ENCODE measurements around the gene SCN1A.

The SCN1A gene

GRCh38 chr2:166163775-166164174 lies 36.0 kb upstream of the SCN1A start:
- no peak for DNase-seq
- Histone ChIP-seq H3K9me3 (ENCODE audit: severe bottlenecking) (no peaks in the 10 kb centered on the region), H3K27ac (no peak overlapping the region), H3K4me3 (ENCODE audit: low read depth, low read length) (no peak overlapping the region), H3K27me3 (ENCODE audit: insufficient read depth, low read depth, severe bottlenecking) (no peaks in the 10 kb centered on the region), H3K36me3 (no peaks in the 10 kb centered on the region)
- TF ChIP-seq CTCF (IDR thresholded peaks at IDR 0.05; ENCODE audit: low read depth, low read length) = no peak

- DNase-seq = no peak
- no peak for TF ChIP-seq CTCF (IDR thresholded peaks at IDR 0.05; ENCODE audit: low read depth, low read length)
Observed at GRCh38 chr2:166158546-166158945, 30.7 kb upstream of the SCN1A start.

GRCh38 chr2:166157578-166157977 lies 29.8 kb upstream of the SCN1A start:
- no peak for DNase-seq
- TF ChIP-seq CTCF (IDR thresholded peaks at IDR 0.05; ENCODE audit: low read depth, low read length) = no peak
- Histone ChIP-seq H3K4me3 (ENCODE audit: low read depth, low read length) (no peak overlapping the region), H3K27me3 (ENCODE audit: insufficient read depth, low read depth, severe bottlenecking) (no peaks in the 10 kb centered on the region), H3K27ac (no peak overlapping the region), H3K36me3 (no peaks in the 10 kb centered on the region), H3K9me3 (ENCODE audit: severe bottlenecking) (no peaks in the 10 kb centered on the region)

More at GRCh38 chr2:166158546-166158945, 30.7 kb upstream of the SCN1A start:
- Histone ChIP-seq H3K27me3 (ENCODE audit: insufficient read depth, low read depth, severe bottlenecking) (no peaks in the 10 kb centered on the region), H3K27ac (no peak overlapping the region), H3K9me3 (ENCODE audit: severe bottlenecking) (no peaks in the 10 kb centered on the region), H3K4me3 (ENCODE audit: low read depth, low read length) (no peak overlapping the region), H3K36me3 (no peaks in the 10 kb centered on the region)

- no peak for TF ChIP-seq CTCF (IDR thresholded peaks at IDR 0.05; ENCODE audit: low read depth, low read length)
- H3K27ac ChIP-seq = no peak overlapping the region
- H3K4me3 ChIP-seq (ENCODE audit: low read depth, low read length) = no peak overlapping the region
- DNase-seq = no peak
- no peaks in the 10 kb centered on the region for H3K36me3 ChIP-seq
- H3K9me3 ChIP-seq (ENCODE audit: severe bottlenecking) = no peaks in the 10 kb centered on the region
- no peaks in the 10 kb centered on the region for H3K27me3 ChIP-seq (ENCODE audit: insufficient read depth, low read depth, severe bottlenecking)
Observed at GRCh38 chr2:166156985-166157490, 29.2 kb upstream of the SCN1A start.

GRCh38 chr2:166155589-166155988 lies 27.8 kb upstream of the SCN1A start:
- no peak for TF ChIP-seq CTCF (IDR thresholded peaks at IDR 0.05; ENCODE audit: low read depth, low read length)
- H3K4me3 ChIP-seq (ENCODE audit: low read depth, low read length) = no peak overlapping the region
- DNase-seq = no peak
- no peak overlapping the region for H3K27ac ChIP-seq
- H3K9me3 ChIP-seq (ENCODE audit: severe bottlenecking) = no peaks in the 10 kb centered on the region
- H3K27me3 ChIP-seq (ENCODE audit: insufficient read depth, low read depth, severe bottlenecking) = no peaks in the 10 kb centered on the region
- no peaks in the 10 kb centered on the region for H3K36me3 ChIP-seq

GRCh38 chr2:166154685-166155338 lies 27.0 kb upstream of the SCN1A start:
- no peak overlapping the region for H3K27ac ChIP-seq
- H3K36me3 ChIP-seq = no peaks in the 10 kb centered on the region
- no peaks in the 10 kb centered on the region for H3K9me3 ChIP-seq (ENCODE audit: severe bottlenecking)
- no peaks in the 10 kb centered on the region for H3K27me3 ChIP-seq (ENCODE audit: insufficient read depth, low read depth, severe bottlenecking)
- DNase-seq = no peak
- H3K4me3 ChIP-seq (ENCODE audit: low read depth, low read length) = no peak overlapping the region
- TF ChIP-seq CTCF (IDR thresholded peaks at IDR 0.05; ENCODE audit: low read depth, low read length) = no peak
